ENCODE data around the gene HOXA3.

Gene HOXA3

GRCh38 chr7:27188386-27189294 lies 36.3 kb upstream of the HOXA3 start:
- DNase-seq (ENCODE audit: low read depth) = no peak
- H3K4me3 ChIP-seq (ENCODE audit: control insufficient read depth, low read depth, low read length) = no peak overlapping the region
- no peak for TF ChIP-seq CTCF (conservative IDR thresholded peaks at IDR 0.05; ENCODE audit: control insufficient read depth, insufficient read depth, low read depth, low read length)

GRCh38 chr7:27187475-27188385 lies 35.3 kb upstream of the HOXA3 start:
- no peak for DNase-seq (ENCODE audit: low read depth)
- H3K4me3 ChIP-seq (ENCODE audit: control insufficient read depth, low read depth, low read length) = no peak overlapping the region
- TF ChIP-seq CTCF (conservative IDR thresholded peaks at IDR 0.05; ENCODE audit: control insufficient read depth, insufficient read depth, low read depth, low read length) = no peak

GRCh38 chr7:27186668-27187474 lies 34.5 kb upstream of the HOXA3 start:
- DNase-seq (ENCODE audit: low read depth) = no peak
- no peak overlapping the region for H3K4me3 ChIP-seq (ENCODE audit: control insufficient read depth, low read depth, low read length)
- no peak for TF ChIP-seq CTCF (conservative IDR thresholded peaks at IDR 0.05; ENCODE audit: control insufficient read depth, insufficient read depth, low read depth, low read length)

- DNase-seq (ENCODE audit: low read depth) = no peak
- no peak overlapping the region for H3K4me3 ChIP-seq (ENCODE audit: control insufficient read depth, low read depth, low read length)
- TF ChIP-seq CTCF (conservative IDR thresholded peaks at IDR 0.05; ENCODE audit: control insufficient read depth, insufficient read depth, low read depth, low read length) = no peak
Measured at GRCh38 chr7:27185854-27186667, 33.7 kb upstream of the HOXA3 start.

GRCh38 chr7:27185013-27185853 lies 32.9 kb upstream of the HOXA3 start, which contains the start of gene HOXA11:
HOXA11 (minus strand) TSS chr7:27185232; CDS start chr7:27185144, 88 bp downstream.
- H3K4me3 ChIP-seq (ENCODE audit: control insufficient read depth, low read depth, low read length) = peak within 1 kb of the TSS; percentile 53
- TF ChIP-seq CTCF (conservative IDR thresholded peaks at IDR 0.05; ENCODE audit: control insufficient read depth, insufficient read depth, low read depth, low read length) = no peak
- DNase-seq (ENCODE audit: low read depth) = peak; percentile 77
